C4-2B (cell line): Measurements from ENCODE around the gene BEND7.

Experiments
- H3K27ac ChIP-seq: fragments of 450-650 bp; 2 replicates; pipeline ENCODE4 v1.5.1; 2017
- ZFX ChIP-seq: fragments of 450-650 bp; IDR thresholded peaks from 2 replicates; pipeline ENCODE4 v1.6.1; 2017
- TF ChIP-seq, protein P1 (sequence below): fragments of 450-650 bp; conservative IDR thresholded peaks from 2 replicates; pipeline ENCODE4 v1.5.1; 2017; ENCODE audit warnings: mild to moderate bottlenecking

The BEND7 gene, protein sequence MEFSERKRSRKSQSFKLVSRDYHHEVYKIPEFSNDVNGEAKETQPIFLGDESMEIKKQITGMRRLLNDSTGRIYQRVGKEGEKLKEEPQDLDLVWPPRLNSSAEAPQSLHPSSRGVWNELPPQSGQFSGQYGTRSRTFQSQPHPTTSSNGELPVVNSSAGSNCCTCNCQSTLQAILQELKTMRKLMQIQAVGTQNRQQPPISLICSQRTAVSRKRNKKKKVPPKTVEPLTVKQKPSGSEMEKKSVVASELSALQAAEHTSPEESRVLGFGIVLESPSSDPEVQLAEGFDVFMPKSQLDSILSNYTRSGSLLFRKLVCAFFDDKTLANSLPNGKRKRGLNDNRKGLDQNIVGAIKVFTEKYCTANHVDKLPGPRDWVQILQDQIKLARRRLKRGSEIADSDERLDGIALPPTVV

DNA sequence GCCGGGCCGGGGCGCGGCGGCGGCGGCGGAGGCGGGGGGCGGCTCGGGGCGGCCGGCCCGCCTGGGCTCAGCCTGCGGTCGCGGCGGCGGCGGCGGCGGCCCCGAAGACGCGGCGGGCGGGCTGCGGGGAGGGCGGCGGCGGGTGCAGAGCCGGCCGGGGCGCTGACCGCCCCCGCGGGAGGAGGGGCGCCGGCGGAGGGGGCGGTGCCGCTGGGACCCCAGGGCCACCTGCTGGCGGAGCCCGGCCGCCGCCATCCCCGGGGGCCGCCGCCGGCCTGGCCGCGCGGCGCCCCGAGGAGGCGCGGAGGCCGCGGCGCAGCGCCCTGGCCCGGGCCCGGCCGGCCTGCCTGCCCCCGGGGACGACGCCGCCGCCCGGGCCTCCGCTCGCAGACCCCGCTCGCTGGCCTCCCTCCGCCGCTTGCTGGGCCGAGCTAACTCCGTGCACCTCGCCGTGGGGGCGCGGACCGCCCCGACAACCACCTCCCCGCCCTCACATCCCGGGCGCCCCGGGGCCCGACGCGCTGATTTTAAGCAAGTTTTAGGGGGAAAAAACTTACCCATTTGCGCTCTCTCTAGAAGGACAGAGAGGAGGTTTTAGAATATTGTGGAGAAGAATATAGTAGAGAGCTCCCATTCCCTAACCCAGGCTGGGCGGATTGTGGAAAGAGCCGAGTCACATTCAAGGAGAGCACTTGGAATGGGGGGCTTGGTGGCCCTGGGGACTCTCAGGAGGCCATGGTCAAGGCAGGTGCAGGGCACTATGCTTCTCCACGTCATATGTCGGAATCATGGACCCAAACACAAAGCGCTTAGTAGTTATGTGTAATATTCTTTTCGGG, at the start of gene BEND7:
Gene BEND7 (minus strand): TSS at position 140 of the 839 bp plus-strand sequence. CDS start 481 bp downstream, outside the sequence.
- peak within 1 kb of the TSS; percentile 36 for H3K27ac ChIP-seq
- TF ChIP-seq, protein P1, sequence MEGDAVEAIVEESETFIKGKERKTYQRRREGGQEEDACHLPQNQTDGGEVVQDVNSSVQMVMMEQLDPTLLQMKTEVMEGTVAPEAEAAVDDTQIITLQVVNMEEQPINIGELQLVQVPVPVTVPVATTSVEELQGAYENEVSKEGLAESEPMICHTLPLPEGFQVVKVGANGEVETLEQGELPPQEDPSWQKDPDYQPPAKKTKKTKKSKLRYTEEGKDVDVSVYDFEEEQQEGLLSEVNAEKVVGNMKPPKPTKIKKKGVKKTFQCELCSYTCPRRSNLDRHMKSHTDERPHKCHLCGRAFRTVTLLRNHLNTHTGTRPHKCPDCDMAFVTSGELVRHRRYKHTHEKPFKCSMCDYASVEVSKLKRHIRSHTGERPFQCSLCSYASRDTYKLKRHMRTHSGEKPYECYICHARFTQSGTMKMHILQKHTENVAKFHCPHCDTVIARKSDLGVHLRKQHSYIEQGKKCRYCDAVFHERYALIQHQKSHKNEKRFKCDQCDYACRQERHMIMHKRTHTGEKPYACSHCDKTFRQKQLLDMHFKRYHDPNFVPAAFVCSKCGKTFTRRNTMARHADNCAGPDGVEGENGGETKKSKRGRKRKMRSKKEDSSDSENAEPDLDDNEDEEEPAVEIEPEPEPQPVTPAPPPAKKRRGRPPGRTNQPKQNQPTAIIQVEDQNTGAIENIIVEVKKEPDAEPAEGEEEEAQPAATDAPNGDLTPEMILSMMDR: no peak
- TF ChIP-seq ZFX: no peak

GRCh38 chr10:13573960-13574359, 45.1 kb upstream of the BEND7 start:
- no peak overlapping the region for H3K27ac ChIP-seq
- TF ChIP-seq ZFX: no peak
- TF ChIP-seq, protein P1: no peak

DNA sequence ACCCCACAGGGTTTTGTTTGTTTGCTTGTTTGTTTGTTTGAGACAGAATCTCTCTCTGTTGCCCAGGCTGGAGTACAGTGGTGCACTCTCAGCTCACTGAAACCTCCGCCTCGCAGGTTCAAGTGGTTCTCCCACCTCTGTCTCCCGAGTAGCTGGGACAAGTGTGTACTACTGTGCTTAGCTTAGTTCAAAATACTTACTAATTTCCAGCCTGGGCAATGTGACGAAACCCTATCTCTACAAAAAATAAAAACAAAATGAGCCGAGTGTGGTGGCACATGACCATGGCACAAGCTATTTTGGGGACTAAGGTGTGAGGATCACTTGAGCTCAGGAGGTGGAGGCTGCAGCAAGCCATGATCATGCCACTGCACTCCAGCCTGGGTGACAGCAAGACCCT, 42.7 kb upstream of the BEND7 start:
- no peak for TF ChIP-seq ZFX
- TF ChIP-seq, protein P1: no peak

GRCh38 chr10:13567030-13567429, 38.2 kb upstream of the BEND7 start:
- H3K27ac ChIP-seq: no peak overlapping the region
- TF ChIP-seq, protein P1: no peak
- TF ChIP-seq ZFX: no peak

More for the DNA sequence above, 42.7 kb upstream of the BEND7 start:
- no peak overlapping the region for H3K27ac ChIP-seq

- no peak overlapping the region for H3K27ac ChIP-seq
- TF ChIP-seq, protein P1: no peak
These were observed 35.8 kb upstream of the BEND7 start for GRCh38 chr10:13564576-13564975.

GRCh38 chr10:13563481-13564445, 34.9 kb upstream of the BEND7 start:
- H3K27ac ChIP-seq: no peak overlapping the region
- TF ChIP-seq, protein P1: no peak
- no peak for TF ChIP-seq ZFX
